HepG2 (cell line): ENCODE results near the gene TNFAIP8L1. TPM values are rescaled to one million over a fixed set of nuclear protein-coding genes. Genes with fewer than 3 reads are reported as not detected.

ENCODE experiments used
- AFF4 ChIP-seq: sonication (generic); formaldehyde crosslinking; IDR thresholded peaks from 2 replicates; pipeline ENCODE4 v1.4.0; 2020; ENCODE audit warnings: missing genetic modification reagents
- ATAD3A ChIP-seq: sonication (generic); formaldehyde crosslinking; IDR thresholded peaks from 2 replicates; pipeline ENCODE4 v1.4.0; 2020; ENCODE audit warnings: missing genetic modification reagents
- CREB3 ChIP-seq: sonication (generic); formaldehyde crosslinking; IDR thresholded peaks from 2 replicates; pipeline ENCODE4 v1.5.0; 2020; ENCODE audit warnings: missing genetic modification reagents
- HOXD1 ChIP-seq: sonication (generic); formaldehyde crosslinking; IDR thresholded peaks from 2 replicates; pipeline ENCODE4 v1.5.0; 2020; ENCODE audit warnings: missing genetic modification reagents
- KLF15 ChIP-seq: sonication (generic); formaldehyde crosslinking; IDR thresholded peaks from 2 replicates; pipeline ENCODE4 v1.8.1; 2023; ENCODE audit warnings: borderline replicate concordance, mild to moderate bottlenecking, inconsistent platforms, missing genetic modification reagents, mixed read lengths
- MYPOP ChIP-seq: sonication (generic); formaldehyde crosslinking; IDR thresholded peaks from 2 replicates; pipeline ENCODE4 v1.8.1; 2023; ENCODE audit warnings: mild to moderate bottlenecking, moderate library complexity, missing genetic modification reagents
- NCOA5 ChIP-seq: sonication (generic); formaldehyde crosslinking; IDR thresholded peaks from 2 replicates; pipeline ENCODE4 v1.4.0; 2020; ENCODE audit warnings: missing genetic modification reagents
- NFE2L1 ChIP-seq: sonication (generic); formaldehyde crosslinking; IDR thresholded peaks from 2 replicates; pipeline ENCODE4 v1.4.0; 2020; ENCODE audit warnings: missing genetic modification reagents, mild to moderate bottlenecking, borderline replicate concordance
- ZNF121 ChIP-seq: sonication (generic); formaldehyde crosslinking; IDR thresholded peaks from 2 replicates; pipeline ENCODE4 v1.5.0; 2020; ENCODE audit warnings: mild to moderate bottlenecking, missing genetic modification reagents
- ZNF138 ChIP-seq: sonication (generic); formaldehyde crosslinking; IDR thresholded peaks from 2 replicates; pipeline ENCODE4 v1.5.0; 2020; ENCODE audit warnings: mild to moderate bottlenecking, low read depth, missing genetic modification reagents
- ZNF20 ChIP-seq: sonication (generic); formaldehyde crosslinking; IDR thresholded peaks from 2 replicates; pipeline ENCODE4 v1.4.0; 2020; ENCODE audit warnings: mild to moderate bottlenecking, moderate library complexity, missing genetic modification reagents
- ZNF577 ChIP-seq: sonication (generic); formaldehyde crosslinking; IDR thresholded peaks from 2 replicates; pipeline ENCODE4 v1.4.0; 2020; ENCODE audit warnings: mild to moderate bottlenecking, low read depth, missing genetic modification reagents, borderline replicate concordance
- ZNF629 ChIP-seq: sonication (generic); formaldehyde crosslinking; conservative IDR thresholded peaks from 2 replicates; pipeline ENCODE4 v1.5.0; 2020; ENCODE audit warnings: missing genetic modification reagents
- ZNF646 ChIP-seq: sonication (generic); formaldehyde crosslinking; IDR thresholded peaks from 2 replicates; pipeline ENCODE4 v1.9.0; 2021; ENCODE audit warnings: mild to moderate bottlenecking, missing genetic modification reagents
- ZNF777 ChIP-seq: sonication (generic); formaldehyde crosslinking; IDR thresholded peaks from 2 replicates; pipeline ENCODE4 v1.4.0; 2020; ENCODE audit warnings: missing genetic modification reagents
- ZSCAN5A ChIP-seq: sonication (generic); formaldehyde crosslinking; IDR thresholded peaks from 2 replicates; pipeline ENCODE4 v1.8.0; 2022; ENCODE audit warnings: mild to moderate bottlenecking, missing genetic modification reagents, borderline replicate concordance
- polyA plus RNA-seq, 8 experiments: library from polyadenylated mRNA; depleted of rRNA in 3 of 8; stranded (reverse) in 7 of 8; unstranded in 1 of 8; fragments of >200 nt; fragmentation: Illumina TruSeq in 4 of 8; extraction: Trizol in 4 of 8; gene quantifications; 2 replicates each; pipeline versions ENCODE4 v1.2.1 to v1.2.3, GENCODE V29; 2011 to 2016; ENCODE audit warnings: low read depth in 4 of 8, missing spikeins in 1 of 8, mixed read lengths in 1 of 8; ENCODE audit not compliant: insufficient read depth in 1 of 8
- total RNA-seq, 5 experiments: library from RNA; depleted of rRNA; stranded (reverse); fragments of >200 nt; fragmentation: Illumina TruSeq; extraction: Trizol; gene quantifications; 2 replicates each; pipeline ENCODE4 v1.2.3, GENCODE V29; 2016; ENCODE audit warnings: low read depth in 1 of 5

Gene TNFAIP8L1
- total and polyA plus RNA-seq, 2 of the 13 experiments (the other 11 are each of a cell fraction or from before 2014, with no cell fraction given) = 13.4 to 21.4 TPM

GRCh38 chr19:4636151-4636717, 3.1 kb upstream of the TNFAIP8L1 start (continued):
- no peak for TF ChIP-seq ZNF577 (CRISPR knock-in tag)
- no peak for TF ChIP-seq ZNF629 (CRISPR knock-in tag)
- TF ChIP-seq ZNF138 (CRISPR knock-in tag) = no peak
- no peak for TF ChIP-seq AFF4 (CRISPR knock-in tag)
- no peak for TF ChIP-seq NFE2L1 (CRISPR knock-in tag)
- TF ChIP-seq KLF15 (CRISPR knock-in tag) = no peak
- peak; percentile 74; the same call in 1 of the 2 replicates for TF ChIP-seq HOXD1 (CRISPR knock-in tag)
- TF ChIP-seq CREB3 = 0 out of 2 replicates have a peak, but pooled peaks have one; percentile 36
- TF ChIP-seq MYPOP (CRISPR knock-in tag) = 0 out of 2 replicates have a peak, but pooled peaks have one; percentile 49
- no peak for TF ChIP-seq ATAD3A (CRISPR knock-in tag)
- no peak for TF ChIP-seq ZNF646 (CRISPR knock-in tag)
- TF ChIP-seq ZNF777 (CRISPR knock-in tag) = no peak
- no peak for TF ChIP-seq ZSCAN5A
- TF ChIP-seq ZNF121 (CRISPR knock-in tag) = no peak
- TF ChIP-seq ZNF20 (CRISPR knock-in tag) = no peak
- TF ChIP-seq NCOA5 = no peak
